Hematopoietic multipotent progenitor cell treated with erythropoietin and hydrocortisone succinate and interleukin-3 and kit ligand, for 4 days (in vitro differentiated cells): ENCODE measurements around the gene ASTN1.
"Not testable (repeated sequence)": the region's sequence is repeated elsewhere in the genome, so short reads cannot be mapped to it uniquely, and the experiment has no call there.

Experiments
- DNase-seq: peaks from one replicate; pipeline ENCODE4 v3.0.0-alpha.2; 2015

ASTN1 gene

DNA sequence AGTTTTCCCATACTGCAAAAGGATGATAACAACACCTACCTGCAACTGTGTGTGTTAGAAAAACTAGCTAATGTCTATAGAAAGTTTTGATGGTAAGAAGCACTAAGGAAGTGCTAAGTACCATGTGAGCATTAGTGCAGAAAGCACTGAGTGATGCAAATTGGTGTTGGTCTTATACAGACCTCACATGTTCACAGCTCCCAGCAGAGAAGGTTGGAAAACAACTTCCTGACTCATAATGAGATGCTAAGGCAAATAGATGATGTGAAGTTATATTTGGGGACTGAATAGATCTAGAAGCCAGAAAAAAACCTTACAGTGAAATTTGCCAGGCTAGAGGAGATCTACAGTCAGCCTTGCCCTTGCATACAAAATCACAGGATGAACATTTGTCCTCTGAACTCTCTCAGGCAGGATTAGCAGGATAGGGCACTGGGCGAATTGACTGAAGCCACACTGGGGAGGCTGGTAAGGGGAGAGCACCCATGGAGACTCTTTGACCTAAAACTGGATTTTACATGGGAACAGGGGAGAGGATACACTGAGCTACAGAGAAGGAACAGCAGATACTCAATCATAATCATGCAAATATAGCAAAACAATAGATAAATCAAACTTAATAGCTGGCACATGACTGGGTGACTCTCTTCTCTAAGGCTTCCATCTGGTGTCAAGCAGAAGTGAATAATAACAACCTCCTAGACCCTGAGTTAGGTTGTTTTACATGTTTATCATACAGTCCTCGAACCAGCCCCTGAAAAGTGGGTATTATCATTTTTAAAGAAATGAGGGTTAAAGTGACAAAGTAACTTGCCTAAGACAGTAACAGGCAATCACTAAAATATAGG is 61.3 kb downstream of the ASTN1 start:
- no peak for DNase-seq

DNA sequence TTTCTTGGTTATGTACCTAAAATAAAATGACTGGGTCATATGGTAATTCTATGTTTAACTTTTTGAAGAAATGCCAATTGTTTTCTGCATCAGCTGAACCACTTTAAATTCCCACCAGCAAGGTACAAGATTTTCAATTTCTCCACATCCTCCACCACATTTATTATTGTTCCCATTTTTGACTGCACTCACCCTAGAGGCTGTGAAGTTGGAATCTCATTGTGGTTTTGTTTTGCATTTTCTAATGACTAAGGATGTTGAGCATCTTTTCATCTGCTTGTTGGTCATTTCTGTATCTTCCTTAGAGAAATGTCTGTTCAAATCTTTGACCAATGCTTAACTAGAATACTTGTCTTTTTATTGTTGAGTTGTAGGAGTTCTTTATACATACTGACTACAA is 72.5 kb downstream of the ASTN1 start:
- no peak for DNase-seq

DNA sequence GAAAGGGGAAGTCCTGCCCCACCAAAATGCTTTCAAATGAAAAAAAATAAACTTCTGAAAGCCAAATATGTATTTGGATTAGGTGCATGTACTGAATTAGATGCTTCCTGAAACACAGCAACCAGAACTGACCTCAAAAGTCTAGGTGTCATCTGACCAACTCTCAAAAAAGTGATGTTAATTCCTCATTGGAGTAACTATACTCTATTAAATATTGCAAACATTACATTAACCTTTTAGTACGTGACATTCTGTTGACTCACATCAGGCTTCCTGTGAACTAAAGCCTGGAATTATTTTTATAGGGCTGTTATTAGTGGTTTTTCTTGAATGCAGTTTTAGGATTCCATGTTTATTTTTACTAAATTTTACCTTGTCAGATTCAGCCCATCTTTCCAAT is 73.5 kb downstream of the ASTN1 start:
- no peak for DNase-seq

DNA sequence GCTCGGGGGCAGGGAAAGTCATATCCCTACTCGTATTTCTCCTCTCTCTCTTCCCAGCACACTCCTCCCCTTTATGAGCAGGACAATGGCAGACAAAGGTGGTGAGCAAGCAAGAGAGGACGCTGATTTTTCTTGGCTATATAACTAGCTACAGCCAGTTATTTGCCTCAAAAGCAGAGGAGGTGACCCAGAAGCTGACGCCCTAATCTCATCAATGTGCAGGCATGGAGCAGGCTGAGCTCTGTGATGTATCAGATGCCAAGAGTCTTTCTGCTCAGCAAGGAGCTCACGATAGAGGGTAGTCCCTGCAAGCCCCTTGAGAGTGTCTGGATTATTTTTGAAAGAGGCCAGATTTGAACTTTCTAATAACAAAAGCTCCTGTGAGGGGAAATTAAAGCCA is 75.5 kb downstream of the ASTN1 start:
- no peak for DNase-seq

DNA sequence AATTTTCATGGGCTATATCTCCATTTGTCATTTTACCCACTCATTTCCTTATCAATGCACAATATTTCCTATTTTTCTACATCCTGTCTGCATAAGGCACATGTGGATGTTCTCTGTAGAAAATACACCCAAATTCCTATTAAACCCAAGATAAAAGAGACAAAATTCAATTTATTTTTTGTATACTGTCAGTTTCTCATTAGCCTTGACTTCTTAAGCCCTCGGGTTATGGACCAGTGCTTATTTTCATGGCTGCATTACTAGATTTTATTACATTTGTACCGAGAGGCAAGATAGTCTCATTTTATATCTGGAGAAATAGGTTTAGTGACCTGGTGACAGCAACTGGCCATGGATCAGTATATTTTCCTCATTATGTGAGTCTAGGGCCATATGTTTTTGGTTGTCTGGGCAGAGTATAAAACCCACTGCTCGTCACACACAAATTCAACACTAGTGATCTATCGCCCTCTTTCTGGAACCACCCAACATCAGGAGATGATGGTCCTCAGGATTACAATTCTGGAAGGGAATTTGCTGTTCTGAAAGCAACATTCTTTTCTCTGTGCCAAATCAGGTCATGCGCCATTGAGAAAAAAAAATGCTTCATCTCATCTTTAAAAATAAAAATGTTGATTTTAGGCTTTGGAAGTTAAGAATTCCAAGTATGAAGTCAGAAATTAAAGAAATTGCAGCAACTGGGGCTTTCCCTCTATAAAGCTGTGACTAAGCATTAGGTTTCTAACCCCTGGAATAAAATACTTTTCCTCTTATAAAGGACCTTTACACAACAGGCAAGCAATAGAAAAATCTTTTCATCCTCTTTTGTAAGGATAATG is 81.4 kb downstream of the ASTN1 start:
- DNase-seq: no peak

DNA sequence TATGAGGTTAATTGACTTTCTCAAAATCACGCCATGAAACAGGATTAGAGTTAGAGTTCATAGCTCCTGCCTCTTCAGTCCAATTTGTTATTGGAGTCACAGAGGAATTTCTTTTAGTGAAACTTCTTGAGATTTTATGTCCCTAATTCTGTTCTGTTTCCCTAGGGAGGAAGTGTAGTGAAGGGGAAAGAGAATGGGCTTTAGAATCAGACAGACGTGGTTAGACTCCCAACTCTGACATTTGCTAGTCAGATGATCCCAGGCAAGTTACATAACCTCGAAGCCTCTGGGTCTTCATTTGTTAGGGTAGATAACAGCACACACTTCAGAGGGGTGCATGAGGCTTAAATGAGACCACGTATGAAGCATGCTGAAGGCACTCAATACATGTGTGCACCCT is 83.9 kb downstream of the ASTN1 start:
- DNase-seq: no peak

DNA sequence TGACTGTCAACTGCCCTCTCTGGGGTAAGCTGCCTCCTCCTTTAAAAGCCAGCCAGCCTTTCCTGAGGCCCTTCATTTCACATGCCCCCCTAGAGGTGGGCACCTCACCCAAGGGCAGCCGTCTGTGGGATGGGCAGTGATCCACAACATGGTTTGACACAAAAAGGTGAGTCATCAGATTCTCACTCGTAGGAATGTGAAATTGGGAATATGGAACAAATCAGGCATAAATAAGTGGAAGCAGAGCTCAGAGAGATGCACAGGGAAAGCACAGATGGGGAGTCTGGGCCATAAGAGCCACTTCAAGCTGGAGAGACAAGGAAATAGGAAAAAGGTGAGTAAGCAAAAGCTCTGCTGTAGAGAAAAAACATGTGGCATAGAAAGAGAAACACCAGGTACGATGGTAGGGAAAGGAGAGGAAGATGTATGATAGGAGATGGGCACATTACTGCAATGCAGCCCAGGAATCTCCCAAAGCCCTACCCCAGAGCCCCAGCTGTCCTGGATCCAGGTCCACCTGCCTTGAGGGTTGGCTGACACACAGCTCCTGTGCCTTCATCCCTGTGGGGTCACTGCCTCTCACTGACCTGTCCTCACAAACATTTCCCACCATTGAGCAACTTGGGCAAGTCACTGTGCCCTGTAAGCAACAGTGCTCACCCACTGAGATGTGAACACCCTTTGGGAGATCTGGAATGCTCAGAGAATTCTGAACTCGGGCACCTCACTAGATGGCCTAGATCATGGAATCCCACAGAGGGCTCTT is 86.6 kb downstream of the ASTN1 start:
- no peak for DNase-seq

DNA sequence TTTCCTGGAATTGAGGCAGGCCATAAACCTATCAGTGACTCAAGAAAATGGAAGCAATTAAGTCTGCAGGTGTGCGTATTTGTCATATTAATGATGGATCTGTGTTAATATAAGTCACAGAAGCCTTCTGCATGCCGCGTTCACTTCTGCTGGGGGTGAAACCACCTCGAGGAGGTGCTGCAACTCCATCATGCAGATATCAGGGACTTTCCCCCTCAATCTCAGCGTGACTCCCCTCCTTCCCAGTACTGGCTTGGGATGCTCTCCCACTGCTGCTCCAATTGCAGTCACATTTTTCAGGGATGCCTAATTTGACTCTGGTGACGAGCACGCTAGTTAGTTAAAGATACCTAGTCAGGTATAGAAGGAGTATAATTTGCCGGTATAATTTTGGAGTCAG is 87.5 kb downstream of the ASTN1 start:
- DNase-seq: no peak

DNA sequence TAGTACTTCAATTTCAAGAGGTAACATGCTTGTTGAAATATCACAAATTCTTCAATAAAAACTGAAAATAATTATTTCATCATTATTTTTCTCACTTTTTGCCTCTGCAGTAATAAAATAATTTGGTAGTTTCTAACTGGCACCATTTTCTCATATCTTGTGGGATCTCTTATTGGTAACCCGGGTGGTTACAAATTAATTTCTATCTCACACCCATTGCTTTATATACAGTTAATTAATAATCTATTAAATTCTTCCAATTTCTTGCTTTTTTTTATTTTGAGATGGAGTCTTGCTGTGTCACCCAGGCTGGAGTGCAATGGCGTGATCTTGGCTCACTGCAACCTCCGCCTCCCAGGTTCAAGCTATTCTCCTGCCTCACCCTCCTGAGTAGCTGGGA is 89.7 kb downstream of the ASTN1 start:
- DNase-seq: not testable (repeated sequence)

DNA sequence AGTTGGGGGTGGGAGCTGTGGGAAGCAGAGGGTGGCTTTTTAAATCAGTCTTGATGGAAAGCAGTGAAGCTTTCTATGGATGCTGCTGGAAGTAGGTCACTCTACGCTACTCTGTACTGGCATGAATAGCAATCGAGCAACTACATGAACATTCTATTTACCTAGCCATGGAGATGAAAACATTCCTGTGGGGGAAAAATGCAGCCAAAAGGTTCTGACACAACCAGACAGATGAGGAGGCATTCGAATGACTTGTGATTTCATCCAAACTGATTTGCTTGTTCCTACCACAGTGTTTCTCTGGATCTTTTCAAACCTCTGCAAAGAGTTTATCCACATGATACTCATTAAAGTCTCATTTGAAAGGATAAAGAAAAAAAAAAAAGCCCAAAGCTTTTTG is 95.0 kb downstream of the ASTN1 start:
- DNase-seq: no peak

DNA sequence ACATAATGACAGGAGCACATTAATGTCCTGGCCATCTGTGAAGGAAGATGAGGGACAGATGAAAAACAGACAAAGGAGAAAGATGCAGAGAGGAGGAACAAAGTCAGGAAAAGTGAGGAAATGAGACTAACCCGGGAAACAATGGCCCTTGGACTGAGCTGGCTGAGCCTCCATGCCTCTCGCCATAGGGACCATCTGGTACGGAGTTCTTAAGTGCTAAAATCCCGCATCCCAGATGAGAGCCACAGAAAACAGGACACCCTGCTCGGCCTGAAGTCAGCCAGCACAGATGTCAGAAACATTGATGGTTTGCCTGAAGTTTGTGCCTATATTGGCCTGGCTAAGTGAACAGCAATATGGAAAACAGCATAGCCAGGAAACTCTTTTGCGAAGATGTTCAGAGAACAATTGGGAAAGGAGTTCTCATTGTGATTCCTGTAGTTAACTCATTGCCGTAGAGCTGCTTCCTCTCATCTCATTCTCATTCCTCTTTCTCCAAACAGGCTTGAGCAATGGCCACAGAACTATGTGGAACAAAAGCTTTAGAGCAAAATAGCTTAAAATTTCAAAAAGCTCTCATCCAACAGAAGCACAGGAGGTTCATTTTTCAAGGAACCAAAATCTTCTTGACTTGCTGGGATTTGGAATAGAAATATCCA is 96.6 kb downstream of the ASTN1 start:
- DNase-seq: no peak

DNA sequence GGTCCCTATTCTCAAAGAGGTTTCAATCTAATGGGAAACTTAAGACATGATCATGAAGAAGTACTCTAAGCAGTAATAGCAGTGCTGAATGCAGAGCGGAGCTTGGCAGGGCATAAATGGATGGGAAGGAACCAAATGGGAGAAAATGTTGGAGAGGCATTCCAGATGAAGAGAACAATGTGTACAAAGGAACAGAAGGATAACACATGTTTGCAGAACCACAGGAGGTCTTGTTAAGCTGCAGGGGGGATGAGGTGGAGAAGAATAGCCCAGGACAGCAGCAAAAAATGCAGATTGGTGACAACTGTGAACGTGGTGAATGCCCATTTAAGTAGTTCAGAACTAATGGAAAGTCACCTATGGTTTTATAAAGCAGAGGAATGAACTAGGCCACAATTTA is 99.1 kb downstream of the ASTN1 start:
- DNase-seq: no peak

DNA sequence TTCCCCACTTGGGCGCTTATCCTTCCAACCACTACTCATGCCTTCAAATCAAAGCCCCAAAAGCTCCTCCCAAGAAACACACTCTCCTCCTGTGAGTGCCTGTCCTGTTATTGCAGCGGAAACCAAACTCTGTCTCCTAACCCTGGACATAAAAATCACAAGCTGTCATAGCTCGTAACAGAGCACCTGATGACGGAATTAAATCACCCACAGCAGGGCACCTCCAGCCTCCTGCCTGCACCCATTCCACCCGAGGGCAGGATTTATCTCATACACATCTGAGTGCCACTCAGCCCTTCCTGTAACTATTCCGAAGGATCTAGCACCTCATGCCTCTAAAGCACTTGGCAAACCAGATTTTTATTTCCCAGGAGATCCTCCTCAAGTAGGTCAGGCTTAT is 100.9 kb downstream of the ASTN1 start:
- DNase-seq: no peak

DNA sequence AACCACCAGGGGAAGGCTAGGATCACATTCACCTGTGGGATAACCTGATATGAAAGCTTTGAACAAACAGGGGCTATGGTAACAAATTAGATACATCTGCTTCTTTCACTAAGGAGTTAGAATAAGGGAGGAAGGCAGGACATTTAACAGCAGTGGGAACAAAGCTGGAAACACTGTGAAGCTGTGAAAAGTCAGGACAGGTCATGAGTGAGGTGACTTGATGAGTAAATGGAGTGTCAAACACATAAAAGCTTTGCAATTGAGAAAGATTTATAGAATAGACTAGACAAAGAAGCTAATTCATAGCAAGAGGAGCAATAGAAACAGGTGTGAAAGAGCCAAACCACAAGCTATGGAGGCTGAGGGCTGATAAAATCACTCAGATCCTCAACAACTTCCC is 110.0 kb downstream of the ASTN1 start:
- DNase-seq: no peak

DNA sequence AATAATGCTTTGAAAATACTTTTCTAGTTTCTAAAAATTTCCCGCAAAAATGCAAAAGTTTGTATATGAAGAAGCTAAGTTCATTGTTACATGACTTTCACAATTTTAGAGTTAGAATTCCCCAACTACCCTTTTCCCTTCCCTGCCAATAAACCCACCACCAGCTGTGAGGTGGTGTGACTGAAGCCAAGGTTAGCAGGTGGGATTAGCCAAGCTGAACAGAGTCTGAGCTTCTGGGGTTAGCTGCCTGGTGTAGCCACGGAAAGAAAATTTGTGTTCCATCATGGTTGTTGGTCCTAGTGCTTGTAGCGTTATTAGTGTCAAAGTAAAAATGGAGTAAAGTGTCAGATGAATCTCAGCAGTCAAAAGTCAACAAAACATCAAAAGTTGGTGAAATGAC is 110.9 kb downstream of the ASTN1 start:
- DNase-seq: no peak

DNA sequence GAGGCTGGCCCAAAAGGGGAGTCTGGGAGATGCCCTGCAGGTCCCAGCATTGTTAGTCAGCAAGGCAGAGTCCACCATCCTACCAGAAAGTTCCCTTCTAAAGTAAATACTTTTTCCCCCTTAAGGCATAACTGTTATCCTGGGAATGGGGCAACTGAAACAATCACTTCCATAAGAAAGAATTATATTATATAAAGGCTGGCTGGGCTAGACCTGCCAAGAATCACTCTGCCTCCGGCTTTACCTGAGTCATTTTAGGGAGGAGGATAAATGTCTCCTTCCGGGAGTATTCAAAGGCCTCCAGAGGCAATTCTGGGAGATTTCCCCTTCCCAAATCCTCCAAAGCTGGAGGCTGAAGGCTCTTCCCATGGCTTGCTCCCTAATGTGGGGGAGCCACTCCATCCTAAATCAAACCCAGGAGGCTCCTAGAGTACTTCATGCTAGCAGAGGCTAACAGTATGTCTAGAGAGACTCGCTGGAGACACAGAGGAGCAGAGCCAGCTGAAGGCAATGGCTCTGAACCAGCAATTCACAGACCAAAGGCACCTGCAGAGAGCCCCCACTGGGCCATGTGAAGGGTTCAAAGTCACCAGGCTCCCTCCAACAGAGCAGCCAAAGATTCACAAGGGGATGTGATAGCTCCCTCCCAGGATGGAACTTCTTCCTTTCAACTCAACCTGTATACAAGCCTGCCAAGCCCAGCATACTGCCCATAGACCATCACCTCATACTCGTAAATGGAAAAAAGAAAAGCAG is 116.0 kb downstream of the ASTN1 start:
- no peak for DNase-seq

DNA sequence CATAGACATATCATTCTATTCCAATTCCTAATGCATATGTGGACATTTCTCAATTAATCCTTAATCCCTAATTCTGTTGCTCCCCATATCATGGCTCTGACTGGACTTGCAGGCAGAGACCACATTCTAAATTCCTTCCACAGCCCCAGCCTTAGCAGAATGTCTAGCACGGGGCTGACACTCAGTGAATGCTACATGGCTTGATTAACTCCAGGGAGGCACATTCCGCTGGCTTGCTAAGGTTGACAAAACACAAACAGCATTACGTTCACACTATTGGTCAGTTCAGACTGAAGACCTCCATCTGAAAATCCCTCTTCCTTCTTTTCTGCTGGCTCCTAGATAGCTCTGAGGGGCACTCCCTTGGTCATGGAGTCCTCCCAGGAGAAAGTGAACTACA is 119.4 kb downstream of the ASTN1 start:
- DNase-seq: no peak

DNA sequence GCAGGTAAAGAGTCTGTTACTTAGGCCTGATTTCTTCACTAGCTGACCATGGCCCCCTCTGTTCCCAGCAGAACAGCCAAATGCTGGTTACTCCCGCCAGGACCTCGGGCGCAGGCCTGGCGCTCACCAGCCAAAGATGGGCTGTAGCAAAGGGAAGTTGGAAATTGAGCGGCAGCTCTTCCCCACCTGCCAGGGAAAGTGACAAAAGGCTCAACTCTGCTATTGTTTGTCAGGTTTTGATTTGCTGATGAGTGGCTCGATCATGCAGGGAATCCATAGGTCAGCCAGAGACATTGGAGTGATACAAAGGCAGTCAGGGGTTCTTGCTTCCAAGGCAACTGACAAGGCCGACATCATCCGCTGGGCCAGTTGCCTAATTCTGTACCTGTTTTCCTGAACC is 120.1 kb downstream of the ASTN1 start:
- no peak for DNase-seq

DNA sequence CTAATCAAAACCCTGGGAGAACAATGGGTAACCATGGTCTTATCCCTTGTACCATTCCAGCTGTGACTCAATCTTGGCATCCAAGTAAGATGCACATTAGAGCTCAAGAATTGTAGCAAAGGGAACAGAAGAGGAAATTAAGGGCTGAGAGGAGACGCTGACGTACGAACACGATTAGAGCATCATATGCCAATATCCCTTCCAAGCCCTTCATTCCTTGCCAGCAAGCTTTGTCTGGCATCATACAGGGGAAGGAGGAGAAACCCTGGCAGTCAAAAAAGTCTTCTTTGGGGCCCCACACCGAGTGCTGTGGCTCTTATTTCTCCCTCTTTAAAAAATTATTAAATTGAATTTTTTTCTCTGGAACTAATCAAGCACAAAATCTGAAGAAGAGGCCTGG is 120.9 kb downstream of the ASTN1 start:
- DNase-seq: no peak

DNA sequence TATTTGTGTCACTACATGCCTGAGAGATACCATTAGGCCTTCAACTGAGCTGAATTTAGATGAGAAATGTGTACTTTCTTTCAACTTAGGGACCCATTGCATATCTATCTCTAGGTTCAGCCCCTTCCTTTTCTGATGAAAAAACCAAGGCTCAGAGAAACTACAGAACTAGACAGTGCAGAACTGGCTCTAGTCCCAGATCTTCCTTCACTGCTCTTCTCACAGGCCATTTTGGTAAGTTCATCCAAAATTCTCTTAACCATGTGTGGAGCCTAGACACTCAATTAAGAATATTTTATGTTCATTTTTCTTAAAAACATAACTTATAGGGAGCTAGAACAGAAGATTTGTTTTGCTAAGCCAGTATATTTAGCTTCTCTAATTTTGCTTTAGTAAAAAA is 128.9 kb downstream of the ASTN1 start:
- no peak for DNase-seq

DNA sequence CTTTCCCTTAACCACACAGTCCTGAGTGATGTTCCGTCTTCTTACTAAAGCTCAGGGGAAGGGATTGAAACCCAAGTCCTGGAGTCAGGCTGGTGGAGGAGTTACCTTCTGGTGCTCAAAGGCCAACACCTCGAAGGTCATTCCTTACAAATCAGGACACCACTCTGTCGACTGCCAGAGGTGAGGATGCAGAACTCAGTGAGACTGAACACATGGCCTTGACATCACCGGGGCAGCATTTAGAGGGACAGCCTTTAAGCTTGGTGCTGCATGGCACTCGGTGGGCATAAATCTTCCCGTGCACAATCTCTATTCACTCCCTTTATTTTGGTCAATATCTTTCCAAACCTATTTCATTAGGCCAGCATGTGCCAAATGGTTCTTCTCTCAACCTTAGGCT is 130.9 kb downstream of the ASTN1 start:
- DNase-seq: no peak

DNA sequence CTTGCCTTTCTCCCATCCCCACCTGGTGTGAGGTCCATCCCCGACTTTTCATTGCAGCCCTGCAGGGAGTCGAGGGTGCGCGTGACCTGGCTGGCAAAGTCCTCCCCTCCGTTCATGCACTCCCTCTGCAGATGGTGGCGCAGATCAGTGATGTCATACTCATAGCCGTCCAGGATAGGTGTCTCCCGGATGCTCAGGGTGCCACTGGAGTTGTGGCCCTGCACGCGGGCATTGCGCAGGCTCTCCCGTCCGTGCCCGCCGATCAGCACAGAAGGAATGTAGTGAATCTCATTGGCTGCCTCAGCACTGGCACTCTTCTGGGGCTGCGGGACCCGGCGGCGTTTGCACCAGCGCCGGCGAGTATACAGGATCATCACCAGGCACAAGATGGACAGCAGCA is 132.1 kb downstream of the ASTN1 start:
- DNase-seq: no peak
